Endothelial cell of umbilical vein (primary cell): ENCODE measurements around the gene LMTK3. TPM values are rescaled to one million over a fixed set of nuclear protein-coding genes. Genes with fewer than 3 reads are reported as not detected.

Source experiments
- BruUV-seq: library from RNA; stranded (reverse); fragments of 400-500 nt; replicated peaks from 2 replicates; lab custom pipeline; 2021; lab: Mats Ljungman, UMichigan
- CTCF ChIA-PET: fragments of 300-600, 350-600 bp; sonication (Branson Sonifier 250); formaldehyde crosslinking; loops from one replicate; lab custom pipeline; 2021; ENCODE audit warnings: antibody characterized with exemption, inconsistent platforms; lab: Charles Lee
- POLR2A ChIA-PET: fragments of 300-600, 350-600 bp; sonication (Branson Sonifier 250); formaldehyde crosslinking; loops from one replicate; lab custom pipeline; 2021; ENCODE audit warnings: antibody characterized with exemption, inconsistent platforms; lab: Charles Lee
- DNase-seq: peaks from one replicate; pipeline ENCODE4 v3.0.0-alpha.2; 2011; ENCODE audit warnings: low read depth, low spot score
- FAIRE-seq: peaks from 2 replicates; lab custom pipeline; 2011; peaks lifted over from hg19 to GRCh38; lab: Jason Lieb, UNC
- H2AFZ ChIP-seq: 2 replicates; pipeline ENCODE4 v1.6.0; 2012; ENCODE audit warnings: low read depth, low read length, control low read depth, inconsistent platforms
- H3K27ac ChIP-seq: 2 replicates; pipeline ENCODE4 v1.5.1; 2011; ENCODE audit warnings: low read depth, mild to moderate bottlenecking, control low read depth, low read length, moderate library complexity; ENCODE audit not compliant: insufficient read depth
- H3K27me3 ChIP-seq, 2 experiments: 2 replicates each; pipeline versions ENCODE4 v1.6.0 to v1.6.1; 2011; ENCODE audit warnings: low read length in 2 of 2, mixed read lengths in 1 of 2; ENCODE audit not compliant: control insufficient read depth in 2 of 2, insufficient read depth in 2 of 2
- H3K36me3 ChIP-seq, 2 experiments: 2 replicates in 1 of 2; 3 replicates in 1 of 2; pipeline ENCODE4 v1.5.1; 2011; ENCODE audit warnings: low read length in 2 of 2, mild to moderate bottlenecking in 1 of 2, moderate library complexity in 1 of 2; ENCODE audit not compliant: control insufficient read depth in 2 of 2, insufficient read depth in 2 of 2; ENCODE audit errors: extremely low read depth in 1 of 2
- H3K4me1 ChIP-seq: 3 replicates; pipeline ENCODE4 v1.5.1; 2011; ENCODE audit warnings: mild to moderate bottlenecking, low read length; ENCODE audit not compliant: control insufficient read depth, insufficient read depth; ENCODE audit errors: extremely low read depth
- H3K4me2 ChIP-seq: 2 replicates; pipeline ENCODE4 v1.6.1; 2011; ENCODE audit warnings: low read length, control low read depth, mixed read lengths; ENCODE audit not compliant: insufficient read depth
- H3K4me3 ChIP-seq, 3 experiments: fragments of 200-600 bp in 1 of 3; sonication (generic), shearing (Covaris generic) in 1 of 3; replicated peaks in 1 of 3; 2 replicates each; pipeline ENCODE4 v1.5.1; 2011 to 2016; ENCODE audit warnings: control low read depth in 3 of 3, low read length in 3 of 3, mild to moderate bottlenecking in 2 of 3, inconsistent platforms in 1 of 3, low read depth in 1 of 3, moderate library complexity in 1 of 3; ENCODE audit not compliant: insufficient read depth in 1 of 3
- H3K79me2 ChIP-seq: 2 replicates; pipeline ENCODE4 v1.6.0; 2012; ENCODE audit warnings: low read length, inconsistent platforms; ENCODE audit not compliant: control insufficient read depth, insufficient read depth
- H3K9ac ChIP-seq: replicated peaks from 2 replicates; pipeline ENCODE3; 2011; ENCODE audit warnings: low read length, control low read depth; ENCODE audit not compliant: insufficient read depth; ENCODE audit errors: extremely low read depth
- H3K9me1 ChIP-seq: replicated peaks from 3 replicates; pipeline ENCODE4 v1.6.0; 2011; ENCODE audit warnings: mild to moderate bottlenecking, low read length; ENCODE audit not compliant: control insufficient read depth, insufficient read depth; ENCODE audit errors: extremely low read depth
- H3K9me3 ChIP-seq: replicated peaks from 2 replicates; pipeline ENCODE4 v1.5.1; 2012; ENCODE audit warnings: low read length, inconsistent platforms; ENCODE audit not compliant: control insufficient read depth, insufficient read depth
- H4K20me1 ChIP-seq: replicated peaks from 2 replicates; pipeline ENCODE3; 2011; ENCODE audit warnings: mild to moderate bottlenecking, low read length; ENCODE audit not compliant: control insufficient read depth, insufficient read depth; ENCODE audit errors: extremely low read depth
- CTCF ChIP-seq, 2 donors: IDR thresholded peaks; 1 replicate in 1 of 2; 2 replicates in 1 of 2; pipeline ENCODE4 v1.5.1; 2011; ENCODE audit warnings: low read length in 2 of 2, mild to moderate bottlenecking in 2 of 2, moderate library complexity in 2 of 2, control low read depth in 1 of 2, inconsistent platforms in 1 of 2, low read depth in 1 of 2; ENCODE audit not compliant: insufficient read depth in 1 of 2; ENCODE audit errors: extremely low read depth in 1 of 2
- EZH2 ChIP-seq: IDR thresholded peaks from 2 replicates; pipeline ENCODE4 v1.6.1; 2012; ENCODE audit warnings: borderline replicate concordance, low read depth, mild to moderate bottlenecking, moderate library complexity, low read length, inconsistent platforms; ENCODE audit not compliant: severe bottlenecking
- FOS ChIP-seq: IDR thresholded peaks from 2 replicates; pipeline ENCODE4 v1.6.1; 2011; ENCODE audit warnings: mild to moderate bottlenecking, low read length, moderate library complexity, borderline replicate concordance; ENCODE audit not compliant: insufficient read depth
- GATA2 ChIP-seq: IDR thresholded peaks from 2 replicates; pipeline ENCODE4 v1.7.0; 2011; ENCODE audit warnings: low read depth, mild to moderate bottlenecking, moderate library complexity, mixed read lengths, low read length; ENCODE audit not compliant: insufficient read length, insufficient read depth
- JUN ChIP-seq: IDR thresholded peaks from 2 replicates; pipeline ENCODE4 v1.6.1; 2011; ENCODE audit warnings: borderline replicate concordance, low read depth; ENCODE audit not compliant: insufficient read length, insufficient read depth
- MAX ChIP-seq: IDR thresholded peaks from 2 replicates; pipeline ENCODE4 v1.6.1; 2011; ENCODE audit not compliant: insufficient read depth, insufficient read length
- MYC ChIP-seq: IDR thresholded peaks from one replicate; pipeline ENCODE4 v1.6.1; 2011; ENCODE audit warnings: mild to moderate bottlenecking, low read depth, low read length
- POLR2A ChIP-seq: IDR thresholded peaks from 2 replicates; pipeline ENCODE4 v1.6.1; 2012; ENCODE audit warnings: low read depth, mild to moderate bottlenecking, control low read depth, low read length
- POLR2AphosphoS5 ChIP-seq: IDR thresholded peaks from 2 replicates; pipeline ENCODE4 v1.6.1; 2012; ENCODE audit warnings: low read depth, mild to moderate bottlenecking, control low read depth, low read length, moderate library complexity; ENCODE audit not compliant: insufficient read depth
- dilution Hi-C: fragments of 300-500 bp; cut with MboI; formaldehyde crosslinking; loops from one replicate; pipeline ENCODE4 v1.15.0; 2019; ENCODE audit warnings: low sequenced_read_pairs; ENCODE audit not compliant: extremely low pct_ligation_motif_present
- intact Hi-C: fragments of 100-400 bp; cut with micrococcal nuclease; formaldehyde crosslinking; loops from one replicate; pipeline ENCODE4 v1.10.0; 2022
- polyA plus RNA-seq, 4 experiments: library from polyadenylated mRNA; depleted of rRNA in 3 of 4; stranded (reverse) in 3 of 4; unstranded in 1 of 4; fragments of >200 nt; gene quantifications; 2 replicates each; pipeline versions ENCODE4 v1.2.1 to v1.2.3, GENCODE V29; 2011 to 2012; ENCODE audit warnings: missing spikeins in 1 of 4
- total RNA-seq: library from RNA; stranded (reverse); gene quantifications from 2 replicates; pipeline ENCODE4 v1.2.3, GENCODE V29; 2021

Gene LMTK3
- total and polyA plus RNA-seq, 2 donors (not counting 3 experiments of a cell fraction or from before 2014, with no cell fraction given): 0.11 to 0.14 TPM

GRCh38 chr19:48474084-48474592, 37.5 kb downstream of the LMTK3 start:
- dilution Hi-C loops: no loop called here
- Histone ChIP-seq H2AFZ (no peak overlapping the region), H3K79me2 (peaks cover 22% of the 10 kb centered on the region), H3K9ac (no peak overlapping the region), H3K4me1 (peaks cover 8% of the 10 kb centered on the region), H3K27ac (no peak overlapping the region), H3K9me3 (no peaks in the 10 kb centered on the region), H3K4me3 (no peak overlapping the region), H3K4me2 (no peak overlapping the region), H3K27me3 (no peaks in the 10 kb centered on the region), H3K36me3 (peaks cover 25 to 69% of the 10 kb centered on the region in 2 experiments), H4K20me1 (no peaks in the 10 kb centered on the region), H3K9me1 (no peaks in the 10 kb centered on the region)
- DNase-seq: no peak
- no TSS peak for BruUV-seq
- no peak for FAIRE-seq
- ChIA-PET POLR2A (no interaction called here), CTCF (interaction anchor here (1.3 to 1.4 kb wide), 2 partner anchors 83 to 115 kb away, joined by 3 read pairs; partner anchors contain the start of gene KDELR1)
- TF ChIP-seq GATA2: no peak
- TF ChIP-seq FOS: no peak
- no peak for TF ChIP-seq CTCF (IDR thresholded peaks at IDR 0.05; ENCODE audit: extremely low read depth in 1 of 2, insufficient read depth in 1 of 2, low read depth in 1 of 2, low read length in 2 of 2)
- TF ChIP-seq POLR2AphosphoS5: no peak
- TF ChIP-seq JUN: no peak
- TF ChIP-seq MYC: no peak
- TF ChIP-seq EZH2: no peak
- no peak for TF ChIP-seq MAX
- TF ChIP-seq POLR2A: no peak
- intact Hi-C loops: no loop called here
